Astrocyte of the cerebellum (primary cell): Measurements from ENCODE around the gene LCN10.

Source experiments
- DNase-seq: peaks from one replicate; pipeline ENCODE4 v3.0.0-alpha.2; 2011; ENCODE audit warnings: low read depth
- H3K4me3 ChIP-seq: 2 replicates; pipeline ENCODE4 v1.5.1; 2011; ENCODE audit warnings: mild to moderate bottlenecking, low read depth, low read length, moderate library complexity
- CTCF ChIP-seq: IDR thresholded peaks from 2 replicates; pipeline ENCODE4 v1.5.1; 2012; ENCODE audit warnings: low read length, low read depth, moderate library complexity, mild to moderate bottlenecking; ENCODE audit errors: missing control alignments
- in situ Hi-C: cut with HindIII; loops from 2 replicates; pipeline ENCODE4 v1.10.0; 2017; ENCODE audit warnings: low sequenced_read_pairs

Gene LCN10

GRCh38 chr9:136779808-136780207 is 37.1 kb upstream of the LCN10 start:
- no peak overlapping the region for H3K4me3 ChIP-seq
- TF ChIP-seq CTCF: peak; percentile 36
- in situ Hi-C loops: loop anchor here (25.0 kb wide), 1 partner anchor 257 kb away; the partner anchor contains the start of genes ABCA2, FUT7 and NPDC1
- DNase-seq: no peak

DNA sequence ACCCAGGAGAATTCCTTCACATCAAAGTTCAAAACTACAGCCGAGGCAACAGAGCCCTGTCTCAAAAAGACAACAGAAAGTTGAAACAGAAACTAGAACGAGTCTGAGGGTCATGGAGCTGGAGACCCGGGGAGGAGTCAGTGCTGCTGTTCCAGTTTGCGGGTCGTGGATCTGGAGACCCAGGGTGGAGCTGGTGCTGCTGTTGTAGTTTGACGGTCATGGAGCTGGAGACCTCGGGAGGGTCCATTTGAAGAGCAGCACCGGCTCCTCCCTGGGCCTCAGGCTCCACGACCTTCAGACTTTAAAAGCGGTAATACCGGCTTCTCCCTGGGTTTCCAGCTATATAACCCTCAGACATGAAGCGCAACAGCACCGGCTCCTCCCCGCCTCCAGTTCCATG is 34.6 kb upstream of the LCN10 start:
- H3K4me3 ChIP-seq: no peak overlapping the region
- in situ Hi-C loops: loop anchor here (25.0 kb wide), 1 partner anchor 260 kb away; the partner anchor contains the start of genes ABCA2, FUT7 and NPDC1
- no peak for DNase-seq
- TF ChIP-seq CTCF: no peak

- TF ChIP-seq CTCF: no peak
- in situ Hi-C loops: loop anchor here (25.0 kb wide), 1 partner anchor 260 kb away; the partner anchor contains the start of genes ABCA2, FUT7 and NPDC1
These were observed 34.2 kb upstream of the LCN10 start for GRCh38 chr9:136776947-136777346.

DNA sequence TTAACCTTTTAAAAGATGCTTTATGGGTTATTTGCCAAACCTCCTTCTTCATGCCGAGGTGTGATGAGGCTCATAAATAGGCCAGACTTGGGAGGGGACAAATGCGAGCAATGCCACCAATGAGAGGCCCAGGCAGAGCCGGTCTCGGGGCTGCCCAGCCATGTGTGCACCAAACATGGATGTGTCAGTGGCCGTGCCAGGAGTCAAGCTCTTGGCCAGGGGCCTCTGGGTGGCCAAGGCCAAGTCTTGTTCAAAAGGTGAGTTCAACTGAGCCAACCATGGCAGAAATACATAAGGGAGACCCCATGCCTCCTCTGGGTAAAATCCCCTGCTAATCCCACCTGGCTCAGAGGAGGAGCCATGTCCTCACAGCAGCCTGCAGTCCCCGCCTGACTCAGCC is 32.5 kb upstream of the LCN10 start:
- no peak for DNase-seq
- in situ Hi-C loops: loop anchor here (25.0 kb wide), 1 partner anchor 262 kb away; the partner anchor contains the start of genes ABCA2, FUT7 and NPDC1
- no peak overlapping the region for H3K4me3 ChIP-seq
- no peak for TF ChIP-seq CTCF

More at GRCh38 chr9:136776947-136777346, 34.2 kb upstream of the LCN10 start:
- no peak for DNase-seq
- no peak overlapping the region for H3K4me3 ChIP-seq

- H3K4me3 ChIP-seq: no peak overlapping the region
- TF ChIP-seq CTCF: no peak
- DNase-seq: no peak
- in situ Hi-C loops: loop anchor here (25.0 kb wide), 1 partner anchor 263 kb away; the partner anchor contains the start of genes ABCA2, FUT7 and NPDC1
These were observed 31.8 kb upstream of the LCN10 start for GRCh38 chr9:136774416-136775045.

- H3K4me3 ChIP-seq: no peak overlapping the region
- no peak for TF ChIP-seq CTCF
- in situ Hi-C loops: no loop called here
- DNase-seq: no peak
These were observed 30.8 kb upstream of the LCN10 start for GRCh38 chr9:136773386-136774044.
